NCI-H510A treated with DMSO at 0.1 percent for 48 hours (cell line): ENCODE measurements around the gene HDHD5.

Experiments used
- DNase-seq: peaks from one replicate; lab custom pipeline; 2025; lab: John Stamatoyannopoulos, UW

HDHD5 gene

GRCh38 chr22:17158568-17159503 is at the start of gene HDHD5:
TSS of gene HDHD5 (minus strand) at chr22:17159277. CDS start at chr22:17159251, 26 bp downstream.
- peak; percentile 73 for DNase-seq

GRCh38 chr22:17205432-17205831 is 46.4 kb upstream of the HDHD5 start:
- DNase-seq = peak; percentile 19

- no peak for DNase-seq
Measured at GRCh38 chr22:17201285-17201945, 42.3 kb upstream of the HDHD5 start.

- peak; percentile 78 for DNase-seq
Measured at GRCh38 chr22:17199003-17199731, 40.1 kb upstream of the HDHD5 start.

GRCh38 chr22:17198170-17199002 is 39.3 kb upstream of the HDHD5 start:
- peak; percentile 40 for DNase-seq

- no peak for DNase-seq
Measured at GRCh38 chr22:17194213-17194612, 35.1 kb upstream of the HDHD5 start.

- no peak for DNase-seq
Measured at GRCh38 chr22:17192186-17192585, 33.1 kb upstream of the HDHD5 start.

GRCh38 chr22:17191163-17191784 is 32.2 kb upstream of the HDHD5 start:
- no peak for DNase-seq

GRCh38 chr22:17190702-17191101 is 31.6 kb upstream of the HDHD5 start:
- no peak for DNase-seq

- no peak for DNase-seq
Measured at GRCh38 chr22:17176715-17177114, 17.6 kb upstream of the HDHD5 start.

- no peak for DNase-seq
Measured at GRCh38 chr22:17172029-17172833, 13.2 kb upstream of the HDHD5 start.

GRCh38 chr22:17171153-17172028 is 12.3 kb upstream of the HDHD5 start:
- peak; percentile 71 for DNase-seq

- DNase-seq = no peak
Measured at GRCh38 chr22:17167486-17167885, 8.4 kb upstream of the HDHD5 start.

GRCh38 chr22:17164392-17165024 is 5.4 kb upstream of the HDHD5 start:
- DNase-seq = no peak

- no peak for DNase-seq
Measured at GRCh38 chr22:17162731-17163130, 3.7 kb upstream of the HDHD5 start.

- DNase-seq = no peak
Measured at GRCh38 chr22:17161991-17162390, 2.9 kb upstream of the HDHD5 start.

- DNase-seq = peak; percentile 47
Measured at GRCh38 chr22:17159504-17159951, 451 bp upstream of the HDHD5 start.

- DNase-seq = no peak
Measured at GRCh38 chr22:17158176-17158567, 905 bp downstream of the HDHD5 start.

GRCh38 chr22:17157714-17158113 is 1.4 kb downstream of the HDHD5 start:
- DNase-seq = no peak
